OCI-LY1 (cell line): Measurements from ENCODE around the gene GATM.
"Not testable (repeated sequence)": the region's sequence is repeated elsewhere in the genome, so short reads cannot be mapped to it uniquely, and the experiment has no call there.

ENCODE experiments used
- H2AFZ ChIP-seq: fragments of 200-600 bp; sonication (generic), shearing (Covaris generic); 2 replicates; pipeline ENCODE4 v1.6.0; 2014; ENCODE audit warnings: antibody characterized with exemption, mild to moderate bottlenecking, low read length
- H3F3A ChIP-seq: fragments of 200-600 bp; sonication (generic), shearing (Covaris generic); 2 replicates; pipeline ENCODE4 v1.6.0; 2014; ENCODE audit warnings: mild to moderate bottlenecking, antibody characterized with exemption, low read length, moderate library complexity; ENCODE audit not compliant: insufficient read depth
- H3K27ac ChIP-seq: fragments of 200-600 bp; sonication (generic); 2 replicates; pipeline ENCODE4 v1.5.1; 2014; ENCODE audit warnings: low read length, mixed run types, mild to moderate bottlenecking, low read depth; ENCODE audit not compliant: poor library complexity, severe bottlenecking
- H3K27me3 ChIP-seq: fragments of 200-600 bp; sonication (generic); 2 replicates; pipeline ENCODE4 v1.6.0; 2014; ENCODE audit warnings: antibody characterized with exemption, mild to moderate bottlenecking, low read length, moderate library complexity; ENCODE audit not compliant: insufficient read depth
- H3K36me3 ChIP-seq: fragments of 200-600 bp; sonication (generic); 2 replicates; pipeline ENCODE4 v1.6.1; 2014; ENCODE audit warnings: mild to moderate bottlenecking, antibody characterized with exemption, low read length, moderate library complexity, mixed read lengths; ENCODE audit not compliant: insufficient read depth
- H3K4me1 ChIP-seq: fragments of 200-600 bp; sonication (generic); 2 replicates; pipeline ENCODE4 v1.5.1; 2014; ENCODE audit warnings: mild to moderate bottlenecking, low read length, moderate library complexity; ENCODE audit not compliant: insufficient read depth, severe bottlenecking
- H3K4me2 ChIP-seq: fragments of 200-600 bp; sonication (generic), shearing (Covaris generic); 2 replicates; pipeline ENCODE4 v1.6.1; 2014; ENCODE audit warnings: low read length
- H3K4me3 ChIP-seq: fragments of 200-600 bp; sonication (generic); 2 replicates; pipeline ENCODE4 v1.5.1; 2014; ENCODE audit warnings: low read length, low read depth, mild to moderate bottlenecking, mixed read lengths; ENCODE audit not compliant: poor library complexity, severe bottlenecking
- H3K79me2 ChIP-seq: fragments of 200-600 bp; shearing (Covaris generic); 2 replicates; pipeline ENCODE4 v1.6.1; 2016; ENCODE audit warnings: mixed run types, low read length, mixed read lengths; ENCODE audit not compliant: insufficient read depth
- H3K9ac ChIP-seq: fragments of 200-600 bp; sonication (generic), shearing (Covaris generic); 2 replicates; pipeline ENCODE4 v1.6.1; 2014; ENCODE audit warnings: mild to moderate bottlenecking, low read length, mixed read lengths
- H3K9me2 ChIP-seq: fragments of 200-600 bp; sonication (generic), shearing (Covaris generic); 2 replicates; pipeline ENCODE4 v1.6.1; 2014; ENCODE audit warnings: low read depth, mild to moderate bottlenecking, low read length, mixed read lengths
- H3K9me3 ChIP-seq: fragments of 200-600 bp; shearing (Covaris generic); 2 replicates; pipeline ENCODE4 v1.6.1; 2014; ENCODE audit warnings: low read length, mixed read lengths
- H4K20me1 ChIP-seq: fragments of 200-600 bp; sonication (generic), shearing (Covaris generic); 2 replicates; pipeline ENCODE4 v1.6.0; 2016; ENCODE audit warnings: mild to moderate bottlenecking, low read length; ENCODE audit not compliant: insufficient read depth
- CTCF ChIP-seq: fragments of 200-600 bp; sonication (generic), shearing (Covaris generic); IDR thresholded peaks from 2 replicates; pipeline ENCODE4 v1.5.1; 2017; ENCODE audit warnings: mild to moderate bottlenecking, antibody characterized with exemption, low read length, moderate library complexity, mixed read lengths
- EZH2 ChIP-seq: fragments of 200-600 bp; sonication (generic), shearing (Covaris generic); IDR thresholded peaks from 2 replicates; pipeline ENCODE4 v1.8.0; 2017; ENCODE audit warnings: borderline replicate concordance, mixed run types, mild to moderate bottlenecking, antibody characterized with exemption, low read length, moderate library complexity, mixed read lengths

Gene GATM

GRCh38 chr15:45371546-45371945, 6.8 kb downstream of the GATM start:
- Histone ChIP-seq H3K27me3 (no peaks in the 10 kb centered on the region; the same call in 1 of the 2 replicates), H4K20me1 (no peaks in the 10 kb centered on the region), H2AFZ (no peak overlapping the region), H3K79me2 (no peaks in the 10 kb centered on the region), H3K4me2 (no peak overlapping the region), H3K4me1 (no peaks in the 10 kb centered on the region), H3K27ac (no peak overlapping the region), H3F3A (no peaks in the 10 kb centered on the region), H3K9me2 (no peaks in the 10 kb centered on the region), H3K9me3 (no peaks in the 10 kb centered on the region), H3K4me3 (no peak overlapping the region), H3K9ac (no peak overlapping the region), H3K36me3 (no peaks in the 10 kb centered on the region)
- no peak for TF ChIP-seq EZH2
- TF ChIP-seq CTCF, result no peak

- not testable (repeated sequence) for H3K27me3 ChIP-seq, H3F3A ChIP-seq, H3K4me1 ChIP-seq, H3K9me2 ChIP-seq, H3K4me3 ChIP-seq, H3K27ac ChIP-seq, H3K9me3 ChIP-seq, H3K79me2 ChIP-seq, H2AFZ ChIP-seq, H4K20me1 ChIP-seq, H3K9ac ChIP-seq, H3K4me2 ChIP-seq, H3K36me3 ChIP-seq
Observed at GRCh38 chr15:45370042-45370441, 8.3 kb downstream of the GATM start.

- not testable (repeated sequence) for H3K9me2 ChIP-seq, H3K36me3 ChIP-seq, H3K9me3 ChIP-seq, H4K20me1 ChIP-seq, H3K4me3 ChIP-seq, H3K27ac ChIP-seq, H3K9ac ChIP-seq, H3F3A ChIP-seq, H3K4me2 ChIP-seq, H3K27me3 ChIP-seq, H3K79me2 ChIP-seq, H2AFZ ChIP-seq, H3K4me1 ChIP-seq
Observed at GRCh38 chr15:45367222-45367621, 11.1 kb downstream of the GATM start.

- no peaks in the 10 kb centered on the region for H3K4me1 ChIP-seq
- no peaks in the 10 kb centered on the region for H3K27me3 ChIP-seq
- no peaks in the 10 kb centered on the region for H3K36me3 ChIP-seq
- no peak overlapping the region for H3K4me2 ChIP-seq
- H2AFZ ChIP-seq, result no peak overlapping the region
- H3K4me3 ChIP-seq, result no peak overlapping the region
- H3K9ac ChIP-seq, result no peak overlapping the region
- no peak for TF ChIP-seq CTCF
- no peak for TF ChIP-seq EZH2
- no peaks in the 10 kb centered on the region for H3F3A ChIP-seq
- H3K27ac ChIP-seq, result no peak overlapping the region
- H3K9me2 ChIP-seq, result no peaks in the 10 kb centered on the region
- no peaks in the 10 kb centered on the region for H4K20me1 ChIP-seq
- no peaks in the 10 kb centered on the region for H3K9me3 ChIP-seq
- H3K79me2 ChIP-seq, result no peaks in the 10 kb centered on the region
Observed at GRCh38 chr15:45364271-45364670, 14.1 kb downstream of the GATM start.
